NCI-H1048 (cell line): ENCODE data around the gene ZNF648.
A peak's percentile ranks its signal among the peaks of the same experiment; 100 is the strongest.
"Not testable (repeated sequence)": the region's sequence is repeated elsewhere in the genome, so short reads cannot be mapped to it uniquely, and the experiment has no call there.

ENCODE experiments used
- DNase-seq: peaks from one replicate; lab custom pipeline; 2025; lab: John Stamatoyannopoulos, UW

The ZNF648 gene, protein sequence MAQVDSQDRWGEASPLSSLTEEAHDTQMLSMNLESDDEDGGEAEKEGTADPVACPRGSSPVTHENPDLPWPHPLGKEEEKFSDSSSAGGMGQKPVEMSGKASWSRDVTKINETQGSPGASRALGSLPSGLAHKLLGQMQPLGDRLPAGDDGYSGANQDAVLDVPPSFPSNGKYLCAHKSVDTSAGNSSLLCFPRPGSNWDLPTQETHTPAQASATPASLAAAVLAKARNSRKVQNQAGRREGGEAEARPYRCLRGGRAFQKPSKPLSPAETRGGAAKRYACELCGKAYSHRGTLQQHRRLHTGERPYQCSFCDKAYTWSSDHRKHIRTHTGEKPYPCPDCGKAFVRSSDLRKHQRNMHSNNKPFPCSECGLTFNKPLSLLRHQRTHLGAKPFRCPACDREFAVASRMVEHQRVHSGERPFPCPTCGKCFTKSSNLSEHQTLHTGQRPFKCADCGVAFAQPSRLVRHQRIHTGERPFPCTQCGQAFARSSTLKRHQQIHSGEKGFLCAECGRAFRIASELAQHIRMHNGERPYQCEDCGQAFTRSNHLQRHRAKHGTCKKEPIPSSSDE

DNA sequence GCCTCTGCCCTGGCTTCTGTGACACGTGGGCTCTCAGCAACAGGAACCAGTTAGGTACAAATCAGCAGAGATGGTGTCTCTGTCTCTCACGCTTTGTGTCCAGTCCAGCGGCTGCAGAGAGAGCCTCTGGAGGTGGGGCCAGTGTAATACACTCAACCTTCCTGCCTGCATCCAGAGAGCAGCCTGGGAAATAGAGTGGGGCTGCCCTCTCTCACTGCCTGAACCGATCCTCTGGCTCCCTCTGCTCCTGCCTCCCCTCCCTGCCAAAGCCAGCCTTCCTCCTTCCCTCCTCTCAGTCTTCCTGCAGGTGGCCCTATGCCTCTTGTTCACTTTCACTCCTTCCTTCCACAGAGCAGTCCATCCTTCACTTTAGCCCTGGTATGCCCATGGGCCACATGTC lies at the start of gene ZNF648:
Gene ZNF648 (minus strand): TSS at position 119 of the 400 bp plus-strand sequence. CDS start 3,702 bp downstream, outside the sequence.
- no peak for DNase-seq

DNA sequence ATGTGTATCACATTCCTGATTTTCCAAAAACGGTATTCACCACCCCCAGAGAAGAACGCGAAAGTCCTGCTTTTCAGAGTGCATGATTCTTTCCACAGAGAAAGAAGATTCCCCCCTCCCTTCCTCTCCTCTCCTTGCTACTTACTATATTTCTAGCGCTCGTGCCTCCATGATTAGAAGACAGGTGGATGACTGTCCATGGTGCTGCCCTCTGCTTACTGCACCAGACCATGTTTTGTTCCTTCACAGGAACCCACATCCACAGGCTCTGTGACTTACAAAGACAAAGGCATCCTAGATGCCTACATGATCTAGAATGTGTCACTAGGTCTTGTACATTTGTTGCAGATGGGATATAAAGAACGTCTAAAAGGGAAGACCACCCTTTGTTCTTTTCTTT lies 49.1 kb upstream of the ZNF648 start:
- DNase-seq = no peak

DNA sequence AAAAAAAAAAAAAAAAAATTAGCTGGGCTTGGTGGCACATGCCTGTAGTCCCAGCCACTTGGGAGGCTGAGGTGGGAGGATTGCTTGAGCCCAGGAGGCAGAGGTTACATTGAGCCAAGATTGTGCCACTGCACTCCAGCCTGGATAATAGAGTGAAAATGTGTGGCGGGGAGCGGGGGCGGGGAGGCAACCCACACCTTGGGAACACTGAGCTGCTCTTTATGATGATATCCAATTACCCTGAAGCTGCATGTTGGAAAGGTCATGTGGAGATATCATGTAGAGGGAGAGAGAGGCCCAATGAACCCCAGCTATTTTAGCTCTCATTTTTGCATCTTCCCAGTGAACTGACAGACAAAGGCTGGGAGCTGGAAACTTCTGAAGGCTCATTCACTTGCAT lies 48.3 kb upstream of the ZNF648 start:
- DNase-seq = no peak

DNA sequence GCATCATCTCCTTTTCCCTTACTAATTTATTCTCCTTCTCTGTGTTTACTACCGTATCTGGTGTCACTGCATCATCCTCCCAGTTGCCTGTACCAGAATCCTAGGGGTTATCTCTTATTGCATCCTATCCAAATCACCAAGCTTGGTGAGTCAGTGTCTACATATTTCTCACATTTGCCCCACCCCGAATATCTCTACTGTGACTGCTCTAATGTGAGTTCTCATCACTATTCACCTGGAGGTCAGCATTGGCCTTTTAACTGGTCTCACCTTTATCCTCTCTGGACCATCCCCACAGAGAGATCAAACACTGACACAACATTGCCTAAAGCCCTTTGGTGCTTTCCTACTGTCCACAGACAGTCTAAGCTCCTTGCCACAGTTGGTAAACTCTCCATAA lies 45.7 kb upstream of the ZNF648 start:
- DNase-seq = no peak

DNA sequence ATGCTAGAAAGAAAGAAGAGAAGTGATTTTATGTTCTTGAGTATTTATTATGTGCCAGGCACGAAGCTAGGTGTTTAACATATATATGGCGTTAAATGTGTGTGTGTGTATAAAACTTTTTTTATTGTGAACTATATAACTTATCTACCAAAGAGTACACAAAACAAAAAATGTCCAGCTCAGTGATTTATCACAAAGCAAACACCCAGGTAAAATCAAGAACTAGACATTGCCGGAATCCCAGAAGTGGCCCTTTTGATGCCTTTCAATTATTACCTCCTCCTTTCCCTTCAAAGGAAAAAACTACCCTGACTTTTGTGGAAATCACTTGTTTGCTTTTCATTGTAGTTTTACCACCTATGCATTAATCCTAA lies 40.5 kb upstream of the ZNF648 start:
- DNase-seq = no peak

DNA sequence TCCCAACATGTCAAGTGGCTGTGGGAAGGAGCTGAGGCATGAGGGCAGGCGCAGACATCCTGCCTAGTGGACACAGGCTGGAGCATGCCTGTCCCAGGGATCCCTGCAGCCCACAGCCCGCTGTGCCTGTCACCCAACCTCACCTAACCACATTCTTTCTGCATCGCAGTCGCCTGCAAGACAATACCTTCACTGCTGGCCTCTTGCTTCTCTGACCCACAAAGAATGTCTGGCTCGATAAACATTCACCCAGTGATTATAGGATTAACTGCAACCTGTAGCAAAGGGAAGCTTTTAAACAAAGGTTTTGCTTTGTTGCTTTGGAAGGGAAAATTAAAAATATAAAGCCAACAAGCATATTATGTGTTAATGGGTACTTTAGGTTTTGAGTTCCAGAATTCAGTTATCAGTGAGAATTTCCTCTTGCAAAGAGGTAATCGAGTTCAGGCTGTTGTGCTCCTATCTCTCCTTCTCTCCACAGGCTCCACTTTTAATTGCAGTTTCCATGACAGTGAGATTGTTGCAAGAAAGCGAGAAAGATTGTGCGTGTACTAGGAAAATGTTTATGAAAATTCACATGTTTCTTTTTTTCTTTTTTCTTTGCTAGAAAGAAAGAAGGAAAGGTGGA lies 40.0 kb upstream of the ZNF648 start:
- peak; percentile 93 for DNase-seq

DNA sequence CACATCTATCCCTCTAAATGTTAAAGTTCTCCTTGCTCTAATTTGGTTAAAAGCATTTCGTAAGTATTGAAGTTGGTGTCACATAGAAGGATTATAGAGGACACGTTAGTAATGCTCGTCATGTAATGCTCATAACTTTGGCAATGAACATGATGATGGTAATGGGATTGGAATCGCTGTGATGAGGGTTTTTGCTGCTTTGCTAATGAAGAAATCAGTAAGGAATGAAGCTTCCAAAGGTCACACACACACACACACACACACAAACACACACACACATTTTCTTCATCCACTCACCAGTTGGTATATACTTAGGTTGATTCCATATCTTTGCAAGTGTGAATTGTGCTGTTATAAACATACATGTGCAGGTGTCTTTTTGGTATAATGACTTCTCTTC lies 36.8 kb upstream of the ZNF648 start:
- DNase-seq = no peak

DNA sequence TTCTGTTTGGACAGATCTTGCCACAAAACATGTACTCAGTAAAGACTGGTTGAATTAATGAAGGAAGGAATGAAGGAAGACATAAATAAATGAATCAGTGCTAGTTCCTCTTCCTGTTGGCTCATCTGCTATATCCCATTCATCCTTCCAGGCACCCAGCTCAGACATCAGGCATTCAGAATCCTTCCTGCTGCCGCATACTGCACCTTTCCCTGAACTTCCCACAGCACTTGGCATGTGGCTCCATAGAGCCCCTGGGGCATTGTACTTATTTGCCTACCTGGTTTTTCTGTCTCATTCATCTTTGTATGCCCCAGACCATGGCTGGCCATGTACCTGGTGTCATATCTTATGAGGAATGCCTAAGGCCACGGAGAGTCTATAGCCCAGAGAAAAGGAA lies 34.4 kb upstream of the ZNF648 start:
- peak; percentile 84 for DNase-seq

DNA sequence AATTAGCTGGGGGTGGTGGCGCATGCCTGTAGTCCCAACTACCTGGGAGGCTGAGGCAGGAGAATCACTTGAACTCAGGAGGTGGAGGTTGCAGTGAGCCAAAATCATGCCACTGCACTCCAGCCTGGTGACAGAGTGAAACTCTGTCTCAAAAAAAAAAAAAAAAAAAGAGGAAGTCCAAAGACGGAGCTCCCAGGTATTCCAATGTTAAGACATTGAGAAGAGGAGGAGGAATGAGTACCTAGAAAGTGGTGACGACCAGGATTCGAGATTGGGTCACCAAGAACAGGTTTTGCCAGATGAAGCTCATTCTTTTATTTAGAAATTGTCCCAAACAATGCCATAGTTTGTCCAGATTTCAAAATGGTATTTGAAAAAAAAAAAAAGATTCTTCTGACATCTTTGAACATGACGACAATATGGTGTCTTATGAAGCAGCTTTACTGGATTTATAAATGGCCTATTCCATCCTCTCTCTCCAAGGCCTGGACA lies 33.0 kb upstream of the ZNF648 start:
- not testable (repeated sequence) for DNase-seq

DNA sequence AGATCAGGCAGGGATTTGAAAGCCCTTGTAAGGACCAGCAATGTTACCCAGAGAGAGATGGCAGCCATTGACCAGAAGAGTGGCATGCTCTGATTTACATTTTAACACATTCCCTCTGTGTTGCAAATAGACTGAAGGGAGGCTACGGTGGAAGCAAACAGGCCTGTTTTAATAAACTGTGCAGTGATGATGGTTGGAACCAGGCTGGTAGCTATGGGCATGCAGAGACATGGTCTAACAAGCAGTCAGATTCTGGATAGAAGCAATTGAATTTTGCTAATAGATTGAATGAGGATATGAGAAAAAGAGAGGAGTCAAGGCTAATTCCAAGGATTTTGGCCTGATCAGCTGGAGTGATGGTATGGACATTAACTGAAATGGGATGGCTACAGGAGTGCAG lies 32.3 kb upstream of the ZNF648 start:
- no peak for DNase-seq

DNA sequence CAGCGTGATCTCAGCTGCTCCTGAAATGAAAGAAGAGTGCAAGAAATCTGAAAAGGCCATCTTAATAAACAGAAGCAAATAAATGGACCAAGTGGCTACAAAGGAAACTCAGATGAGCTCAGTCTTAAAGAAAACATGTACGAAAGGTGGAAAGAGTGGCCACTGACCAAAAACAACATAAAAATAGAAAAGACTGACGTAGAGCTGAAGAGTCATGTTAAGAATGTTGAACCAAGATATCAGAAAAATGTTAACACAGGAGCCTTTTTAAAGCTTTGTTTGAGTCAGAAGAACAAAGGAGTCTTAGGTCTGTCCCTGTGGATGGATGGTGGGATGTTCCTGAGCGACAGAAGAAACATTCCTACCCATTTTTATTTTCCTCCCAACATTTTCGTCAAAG lies 30.8 kb upstream of the ZNF648 start:
- no peak for DNase-seq

DNA sequence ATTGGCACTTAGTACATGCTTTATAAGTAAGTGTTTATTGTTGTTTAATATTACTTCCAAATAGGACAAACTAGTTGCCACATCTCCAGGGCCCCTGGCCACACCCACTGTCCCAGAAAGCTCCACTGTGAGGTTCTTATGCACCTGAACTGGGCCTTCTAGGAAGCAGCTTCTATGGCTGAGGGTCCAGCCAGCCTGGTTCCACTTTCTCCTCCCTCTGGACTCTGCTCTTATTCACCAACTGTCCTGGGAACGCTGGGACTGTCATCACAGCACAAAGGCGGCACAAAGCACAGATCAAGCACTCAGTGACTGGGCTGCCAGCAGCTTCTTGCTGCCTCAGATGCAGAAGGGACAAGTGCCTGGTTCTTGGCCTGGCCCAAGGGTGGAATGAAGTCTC lies 29.6 kb upstream of the ZNF648 start:
- DNase-seq = no peak

DNA sequence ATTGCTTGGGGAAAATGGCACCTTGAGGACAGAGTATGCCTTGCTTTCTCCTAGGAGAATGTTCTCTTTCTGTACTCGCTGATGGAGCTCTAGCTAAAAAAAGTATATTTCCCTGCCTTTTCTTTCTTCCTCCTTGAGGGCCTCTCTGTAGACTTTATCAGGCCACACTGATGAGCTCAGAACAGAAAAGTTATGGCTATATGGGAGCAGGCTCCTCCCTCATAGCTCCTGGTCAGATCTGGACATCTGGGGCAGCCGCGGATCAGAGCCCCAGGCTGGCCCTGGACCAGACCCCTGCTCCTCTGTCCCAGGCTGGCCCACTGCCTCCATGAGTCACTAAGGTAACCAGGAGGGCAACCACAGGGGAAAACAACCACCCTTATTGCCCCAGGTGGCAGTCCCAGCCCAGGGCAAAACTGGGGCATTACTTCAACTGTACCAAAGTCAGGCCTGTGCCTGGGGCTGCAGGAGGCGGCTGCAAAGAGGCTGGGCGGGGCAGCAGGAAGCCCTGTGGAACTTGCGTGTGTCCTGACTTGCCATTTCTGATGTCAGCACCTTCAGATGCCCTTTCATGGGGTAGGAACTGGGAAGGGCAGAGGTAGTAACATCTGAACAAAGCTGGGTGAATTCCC lies 26.3 kb upstream of the ZNF648 start:
- no peak for DNase-seq

DNA sequence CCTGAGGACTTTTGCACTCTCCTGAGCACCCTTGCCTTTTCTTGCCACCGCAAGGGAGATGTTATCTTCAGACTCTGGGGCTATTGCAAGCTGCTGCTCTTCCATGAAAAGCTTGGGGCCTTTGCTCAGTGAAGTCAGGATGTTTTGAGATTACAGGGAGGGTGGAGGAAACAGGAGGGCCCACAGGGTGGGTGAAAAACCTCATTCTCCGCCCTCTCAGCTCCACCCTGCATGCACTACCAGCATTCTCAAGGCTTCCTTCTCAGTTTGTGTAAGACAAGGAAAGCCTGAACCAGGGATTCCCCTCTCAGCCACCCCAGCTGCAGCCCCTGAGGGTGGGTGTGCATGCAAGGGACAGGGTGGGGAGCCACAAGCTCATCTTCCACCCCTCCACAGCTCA lies 25.8 kb upstream of the ZNF648 start:
- no peak for DNase-seq

DNA sequence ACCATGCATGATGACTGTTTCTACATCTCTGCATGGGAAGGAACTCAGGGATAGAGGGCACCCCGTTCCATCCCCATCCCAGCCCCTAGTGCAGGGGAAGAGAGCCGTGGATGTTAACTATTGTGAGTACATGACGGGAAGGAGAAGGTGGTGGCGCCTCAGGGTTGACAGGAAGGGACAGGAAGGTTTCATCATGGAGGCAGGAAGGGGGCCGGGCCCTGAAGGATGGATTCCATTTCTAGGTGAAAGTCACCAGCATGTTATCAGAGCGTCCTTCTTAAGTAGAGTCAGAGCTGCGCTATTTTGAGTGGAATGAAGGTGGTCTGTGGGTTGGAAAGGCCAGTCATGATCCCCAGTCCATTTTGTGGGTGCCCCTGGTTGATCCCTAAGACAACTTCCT lies 25.1 kb upstream of the ZNF648 start:
- no peak for DNase-seq

DNA sequence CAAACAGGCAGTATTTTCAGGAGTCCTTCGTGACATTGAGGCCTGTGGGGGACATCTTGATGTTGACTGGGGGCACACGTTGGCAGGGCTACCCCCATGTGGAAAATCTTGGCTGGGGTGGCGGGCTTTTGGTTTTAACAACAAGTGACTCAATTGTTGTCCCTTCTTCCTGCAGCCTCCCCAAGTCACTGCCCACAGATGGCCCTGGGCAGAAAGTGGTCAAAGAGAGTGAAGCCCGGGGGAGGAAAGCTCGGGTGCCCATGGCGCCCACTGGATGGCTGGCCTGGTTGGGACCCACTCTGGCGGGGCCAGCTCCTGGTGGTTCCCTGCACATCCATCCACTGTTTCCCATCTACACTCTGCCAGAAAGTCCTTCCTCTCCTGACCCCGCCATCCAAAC lies 24.6 kb upstream of the ZNF648 start:
- DNase-seq = no peak

DNA sequence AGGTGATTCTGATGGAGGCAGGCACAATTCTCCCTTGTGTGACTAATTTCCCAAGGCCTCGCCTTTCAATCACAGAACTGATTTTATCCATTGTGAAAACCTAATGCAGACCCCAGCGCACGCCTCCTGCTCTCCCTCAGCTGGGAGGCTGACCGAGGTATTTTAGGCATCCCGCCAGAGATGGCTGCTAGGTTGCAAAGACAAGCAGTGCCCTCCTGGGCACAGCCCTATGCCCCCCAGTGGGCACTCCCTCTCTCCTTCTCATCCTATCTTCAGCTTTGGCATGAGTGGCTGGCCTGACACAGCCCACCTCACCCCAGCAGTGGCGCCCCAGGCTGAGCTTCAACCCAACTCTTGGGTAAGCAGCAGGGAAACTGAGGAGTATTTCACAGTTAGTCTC lies 24.2 kb upstream of the ZNF648 start:
- DNase-seq = no peak

DNA sequence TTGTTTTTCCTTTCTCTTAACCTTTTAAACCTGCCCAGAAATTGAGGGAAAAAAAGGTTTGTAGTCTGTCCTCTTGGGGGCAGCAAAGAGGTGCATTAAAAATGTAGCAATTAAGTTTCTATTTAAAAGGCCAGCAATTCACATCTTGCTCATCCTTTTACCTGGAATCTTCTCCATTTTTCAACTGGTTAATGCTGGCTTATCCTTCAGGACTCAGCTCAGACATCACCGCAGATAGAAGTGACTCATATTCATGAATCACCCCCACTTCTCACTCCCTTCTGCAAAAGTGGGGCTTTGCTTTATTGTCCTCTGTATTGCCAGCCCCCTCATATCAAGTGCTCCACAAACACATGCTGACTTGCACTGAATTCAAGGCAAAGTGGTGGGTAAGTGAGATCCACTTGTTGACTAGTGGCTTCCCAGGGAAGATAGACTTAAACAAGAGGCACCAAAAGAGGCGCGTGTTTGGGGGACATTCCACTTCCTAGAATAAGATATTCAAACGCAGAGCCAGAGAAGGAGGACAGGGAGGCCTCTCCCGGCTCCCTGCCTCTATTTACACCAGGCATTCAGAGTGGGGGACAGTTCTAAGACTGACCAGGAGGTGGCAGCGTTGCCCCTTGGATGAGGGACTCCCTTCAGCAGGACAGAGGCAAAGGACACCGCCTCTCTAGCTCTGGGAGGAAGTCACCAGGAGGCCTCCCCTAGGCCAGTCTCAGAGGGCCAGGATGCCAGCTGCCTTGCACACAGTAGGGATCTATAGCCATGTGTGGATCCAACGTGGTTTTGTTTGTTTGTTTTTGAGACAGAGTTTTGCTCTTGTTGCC lies 23.2 kb upstream of the ZNF648 start:
- peak; percentile 67 for DNase-seq

DNA sequence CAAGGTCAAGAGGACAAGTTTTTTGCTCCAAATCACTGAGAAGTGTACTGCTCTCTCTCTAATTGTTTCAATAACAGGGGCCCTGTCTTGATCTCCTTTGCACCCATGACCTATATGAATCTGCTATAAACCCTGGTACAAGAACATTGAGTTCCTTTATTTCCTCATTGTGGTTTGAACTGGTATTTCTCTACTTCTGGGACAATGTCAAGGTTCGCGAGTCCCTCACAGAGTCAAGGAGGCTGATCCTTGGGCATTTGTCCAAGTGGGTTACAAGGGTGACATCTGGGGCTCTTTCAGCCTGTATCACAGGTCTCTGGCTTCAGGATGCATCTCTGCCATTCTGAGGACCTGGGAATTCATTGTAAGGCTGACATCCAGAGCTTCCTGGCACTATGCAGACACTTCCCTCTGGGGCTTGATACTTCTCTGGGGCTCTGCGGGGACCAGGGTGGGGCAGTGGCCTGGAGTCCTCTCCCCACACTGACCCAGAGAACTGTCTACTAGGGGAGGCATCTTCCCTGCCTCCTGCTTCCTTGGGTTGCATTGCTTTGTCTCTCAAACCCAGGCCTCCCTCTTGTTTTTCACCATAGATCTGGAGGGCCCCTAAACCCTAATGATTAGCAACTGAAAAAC lies 22.5 kb upstream of the ZNF648 start:
- no peak for DNase-seq

DNA sequence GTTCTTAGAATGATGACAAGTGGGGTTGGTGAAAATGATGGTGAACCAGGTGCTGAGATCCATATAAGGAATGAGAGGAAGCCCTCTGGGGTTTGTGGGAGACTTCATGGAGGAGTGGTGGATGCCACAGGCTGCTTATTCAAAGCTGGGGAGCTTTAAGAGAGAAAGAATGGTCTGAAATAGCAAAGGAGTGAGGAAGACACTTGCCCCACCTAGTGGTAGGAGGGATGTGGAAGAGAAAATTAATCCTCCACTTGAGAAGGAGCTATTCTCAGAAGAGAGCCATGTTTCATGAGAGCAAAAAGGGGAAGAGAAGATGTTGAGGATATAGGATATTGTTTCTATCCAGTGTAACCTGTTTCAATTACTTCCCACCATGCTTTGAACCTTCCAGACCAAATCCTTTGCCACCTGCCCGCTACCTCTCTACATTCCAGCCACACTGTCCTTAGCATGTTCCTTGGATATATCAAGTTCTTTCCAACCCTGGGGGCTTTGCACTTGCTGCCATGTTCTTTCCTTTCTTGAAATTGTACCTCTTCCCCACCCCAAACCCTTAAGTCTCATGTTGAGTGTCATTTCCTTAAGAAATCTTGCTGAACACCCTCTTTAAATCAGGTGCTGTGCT lies 19.6 kb upstream of the ZNF648 start:
- no peak for DNase-seq

DNA sequence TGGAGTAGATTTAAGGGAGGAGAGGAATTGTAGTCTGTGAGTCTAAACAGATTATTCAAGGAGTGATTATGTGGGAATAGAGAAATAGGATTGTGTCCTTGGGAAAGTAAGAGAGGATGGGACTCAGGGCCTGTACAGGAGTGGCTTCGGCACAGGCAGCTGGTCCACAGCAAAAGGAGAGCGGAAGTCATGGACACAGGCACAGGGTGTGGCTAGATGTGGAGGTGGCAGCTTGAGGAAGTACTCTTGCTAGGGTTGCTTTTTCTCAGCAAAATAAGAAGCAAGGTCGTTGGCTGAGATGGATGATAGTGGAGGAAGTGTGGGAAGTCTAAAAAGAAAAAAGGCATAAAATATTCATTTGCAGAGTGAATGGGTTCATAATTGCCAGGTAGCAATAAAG lies 18.5 kb upstream of the ZNF648 start:
- DNase-seq = no peak
